Esophagus muscularis mucosa (tissue), 4 donors: ENCODE data around the gene RNF126.

ENCODE experiments used
- EP300 ChIP-seq: sonication (generic); formaldehyde crosslinking; IDR thresholded peaks from one replicate; pipeline ENCODE4 v1.6.1; 2017; ENCODE audit warnings: antibody characterized with exemption
- POLR2A ChIP-seq: fragments of 450-650 bp; IDR thresholded peaks from one replicate; pipeline ENCODE4 v1.6.1; 2017; ENCODE audit warnings: antibody characterized with exemption, moderate library complexity, mild to moderate bottlenecking, low read depth
- TF ChIP-seq, protein P1 (sequence below), 3 experiments: fragments of 200-600 bp in 2 of 3; fragments of 450-650 bp in 1 of 3; sonication (generic) in 2 of 3; IDR thresholded peaks; one replicate each; pipeline ENCODE4 v1.5.1; 2017 to 2019; ENCODE audit warnings: antibody characterized with exemption in 3 of 3, mild to moderate bottlenecking in 2 of 3, moderate library complexity in 1 of 3

GRCh38 chr19:604355-604754, 58.7 kb downstream of the RNF126 start:
- no peak for TF ChIP-seq POLR2A
- TF ChIP-seq, protein P1, sequence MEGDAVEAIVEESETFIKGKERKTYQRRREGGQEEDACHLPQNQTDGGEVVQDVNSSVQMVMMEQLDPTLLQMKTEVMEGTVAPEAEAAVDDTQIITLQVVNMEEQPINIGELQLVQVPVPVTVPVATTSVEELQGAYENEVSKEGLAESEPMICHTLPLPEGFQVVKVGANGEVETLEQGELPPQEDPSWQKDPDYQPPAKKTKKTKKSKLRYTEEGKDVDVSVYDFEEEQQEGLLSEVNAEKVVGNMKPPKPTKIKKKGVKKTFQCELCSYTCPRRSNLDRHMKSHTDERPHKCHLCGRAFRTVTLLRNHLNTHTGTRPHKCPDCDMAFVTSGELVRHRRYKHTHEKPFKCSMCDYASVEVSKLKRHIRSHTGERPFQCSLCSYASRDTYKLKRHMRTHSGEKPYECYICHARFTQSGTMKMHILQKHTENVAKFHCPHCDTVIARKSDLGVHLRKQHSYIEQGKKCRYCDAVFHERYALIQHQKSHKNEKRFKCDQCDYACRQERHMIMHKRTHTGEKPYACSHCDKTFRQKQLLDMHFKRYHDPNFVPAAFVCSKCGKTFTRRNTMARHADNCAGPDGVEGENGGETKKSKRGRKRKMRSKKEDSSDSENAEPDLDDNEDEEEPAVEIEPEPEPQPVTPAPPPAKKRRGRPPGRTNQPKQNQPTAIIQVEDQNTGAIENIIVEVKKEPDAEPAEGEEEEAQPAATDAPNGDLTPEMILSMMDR (IDR thresholded peaks at IDR 0.05), result no peak
- no peak for TF ChIP-seq EP300
